22Rv1 (cell line): ENCODE measurements around the gene OR52H1.

ENCODE experiments used
- ZFX ChIP-seq: fragments of 450-650 bp; IDR thresholded peaks from 2 replicates; pipeline ENCODE4 v1.6.1; 2017; ENCODE audit warnings: antibody characterized with exemption, borderline replicate concordance
- TF ChIP-seq, protein P1 (sequence below): fragments of 450-650 bp; IDR thresholded peaks from 2 replicates; pipeline ENCODE4 v1.5.1; 2017; ENCODE audit warnings: mild to moderate bottlenecking

DNA sequence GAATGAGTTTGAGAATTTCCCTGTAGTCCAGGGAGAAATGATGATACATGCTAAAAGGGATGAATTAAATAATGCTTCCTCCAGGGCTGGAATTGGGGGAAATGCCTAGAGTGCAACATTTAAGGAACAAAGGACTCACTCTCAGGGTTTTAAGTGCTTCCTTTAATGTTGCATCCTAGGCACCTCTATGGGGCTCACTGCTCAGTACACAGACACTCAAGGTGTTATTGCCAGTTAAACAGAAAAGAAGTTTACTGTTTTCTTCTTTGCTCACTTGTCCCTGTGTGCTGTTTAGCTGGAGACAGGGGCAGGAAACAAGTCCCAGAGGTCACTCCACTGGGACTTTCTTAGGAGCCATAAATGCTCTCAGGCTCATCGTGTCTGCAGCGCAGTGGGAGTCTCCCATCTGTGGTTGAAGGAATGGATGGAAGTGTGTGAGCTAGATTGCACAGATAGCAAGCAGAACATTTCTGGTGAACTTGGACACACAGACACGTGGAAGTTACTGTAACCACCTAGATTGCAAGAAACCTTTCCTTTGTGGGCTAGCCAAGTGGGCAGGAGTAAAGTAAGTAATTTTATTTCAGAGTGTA is 8.4 kb upstream of the OR52H1 start:
- TF ChIP-seq, protein P1, sequence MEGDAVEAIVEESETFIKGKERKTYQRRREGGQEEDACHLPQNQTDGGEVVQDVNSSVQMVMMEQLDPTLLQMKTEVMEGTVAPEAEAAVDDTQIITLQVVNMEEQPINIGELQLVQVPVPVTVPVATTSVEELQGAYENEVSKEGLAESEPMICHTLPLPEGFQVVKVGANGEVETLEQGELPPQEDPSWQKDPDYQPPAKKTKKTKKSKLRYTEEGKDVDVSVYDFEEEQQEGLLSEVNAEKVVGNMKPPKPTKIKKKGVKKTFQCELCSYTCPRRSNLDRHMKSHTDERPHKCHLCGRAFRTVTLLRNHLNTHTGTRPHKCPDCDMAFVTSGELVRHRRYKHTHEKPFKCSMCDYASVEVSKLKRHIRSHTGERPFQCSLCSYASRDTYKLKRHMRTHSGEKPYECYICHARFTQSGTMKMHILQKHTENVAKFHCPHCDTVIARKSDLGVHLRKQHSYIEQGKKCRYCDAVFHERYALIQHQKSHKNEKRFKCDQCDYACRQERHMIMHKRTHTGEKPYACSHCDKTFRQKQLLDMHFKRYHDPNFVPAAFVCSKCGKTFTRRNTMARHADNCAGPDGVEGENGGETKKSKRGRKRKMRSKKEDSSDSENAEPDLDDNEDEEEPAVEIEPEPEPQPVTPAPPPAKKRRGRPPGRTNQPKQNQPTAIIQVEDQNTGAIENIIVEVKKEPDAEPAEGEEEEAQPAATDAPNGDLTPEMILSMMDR, result no peak
- no peak for TF ChIP-seq ZFX
